ACHN (cell line): ENCODE data around the gene EFNA1.
"Not testable (repeated sequence)": the region's sequence is repeated elsewhere in the genome, so short reads cannot be mapped to it uniquely, and the experiment has no call there.

Experiments used
- DNase-seq: peaks from one replicate; pipeline ENCODE4 v3.0.0-alpha.2; 2015
- in situ Hi-C: cut with HindIII; loops from 2 replicates; pipeline ENCODE4 v1.10.0; 2017; ENCODE audit warnings: low sequenced_read_pairs, low pct_ligation_motif_present, low pct_unique_long_range_greater_than_20kb

EFNA1 gene

DNA sequence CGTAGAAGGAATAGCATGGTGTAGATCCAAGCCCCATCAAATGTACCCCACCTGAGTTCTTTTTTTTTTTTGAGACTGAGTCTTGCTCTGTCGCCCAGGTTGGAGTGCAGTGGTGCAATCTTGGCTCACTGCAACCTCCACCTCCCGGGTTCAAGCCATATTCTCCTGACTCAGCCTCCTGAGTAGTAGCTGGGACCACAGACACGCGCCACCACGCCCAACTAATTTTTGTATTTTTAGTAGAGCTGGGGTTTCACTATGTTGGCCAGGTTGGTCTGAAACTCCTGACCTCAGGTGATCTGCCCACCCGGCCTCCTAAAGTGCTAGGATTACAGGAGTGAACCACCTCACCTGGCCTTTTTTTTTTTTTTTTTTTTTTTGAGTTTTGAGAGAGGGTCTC lies 9.6 kb upstream of the EFNA1 start:
- DNase-seq, in situ Hi-C loops: not testable (repeated sequence)

DNA sequence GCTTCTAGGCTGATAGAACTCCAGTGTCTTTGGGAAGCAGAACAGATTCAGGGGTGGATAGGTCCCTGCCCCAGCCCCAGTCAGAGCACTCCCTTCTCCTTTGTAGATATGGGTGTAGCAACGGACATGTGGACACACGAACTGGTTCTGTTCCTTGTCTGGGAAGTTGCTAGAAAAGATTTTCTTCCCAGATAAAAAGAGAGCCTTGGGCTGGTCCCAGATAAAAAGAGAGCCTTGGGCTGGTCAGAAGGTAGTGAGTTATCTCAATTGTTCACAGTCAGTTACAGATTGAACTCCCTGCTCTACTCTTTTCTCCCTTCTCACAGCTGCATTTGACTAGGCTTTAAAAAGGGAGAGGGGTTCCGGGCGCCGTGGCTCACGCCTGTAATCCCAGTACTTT lies 7.4 kb upstream of the EFNA1 start:
- DNase-seq = no peak
- in situ Hi-C loops = no loop called here

DNA sequence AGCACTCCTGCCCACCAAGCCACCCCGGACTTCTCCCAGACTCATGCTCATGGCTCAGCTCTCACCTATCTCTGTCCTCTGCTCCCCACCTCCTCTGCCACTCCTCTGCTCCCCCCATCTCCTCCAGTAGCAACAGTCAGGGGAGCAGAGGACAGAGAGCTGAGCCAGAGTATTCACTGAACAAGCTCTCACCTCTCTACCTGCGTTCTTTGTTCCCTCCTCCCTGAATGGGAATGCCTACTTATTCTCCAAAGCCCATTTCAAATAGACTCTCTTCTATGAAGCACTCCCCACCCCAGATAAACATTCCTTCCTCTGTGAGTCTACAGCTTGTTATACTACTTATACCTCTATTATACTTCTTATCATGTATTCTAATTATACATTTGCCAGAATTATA lies 6.4 kb upstream of the EFNA1 start:
- in situ Hi-C loops = no loop called here
- DNase-seq = no peak

DNA sequence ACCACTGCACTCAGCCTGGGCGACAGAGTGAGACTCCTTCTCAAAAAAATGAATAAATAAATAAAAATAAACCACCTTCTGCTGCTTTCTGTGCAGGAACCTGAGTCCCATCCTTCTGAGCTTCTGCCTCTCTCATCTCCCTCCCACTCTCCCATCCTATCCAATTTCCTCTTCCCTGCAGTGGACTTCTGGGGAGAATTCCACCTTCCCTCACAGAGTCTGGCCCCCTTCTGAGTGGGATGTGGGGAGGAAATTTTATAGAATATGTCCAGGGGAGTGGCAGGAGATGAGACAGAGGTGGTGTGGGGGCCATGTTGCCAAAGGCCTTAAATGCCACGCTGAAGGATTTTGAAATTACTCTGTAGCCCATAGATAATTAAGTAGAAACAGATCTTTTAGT lies 5.4 kb upstream of the EFNA1 start:
- in situ Hi-C loops = no loop called here
- DNase-seq = no peak

DNA sequence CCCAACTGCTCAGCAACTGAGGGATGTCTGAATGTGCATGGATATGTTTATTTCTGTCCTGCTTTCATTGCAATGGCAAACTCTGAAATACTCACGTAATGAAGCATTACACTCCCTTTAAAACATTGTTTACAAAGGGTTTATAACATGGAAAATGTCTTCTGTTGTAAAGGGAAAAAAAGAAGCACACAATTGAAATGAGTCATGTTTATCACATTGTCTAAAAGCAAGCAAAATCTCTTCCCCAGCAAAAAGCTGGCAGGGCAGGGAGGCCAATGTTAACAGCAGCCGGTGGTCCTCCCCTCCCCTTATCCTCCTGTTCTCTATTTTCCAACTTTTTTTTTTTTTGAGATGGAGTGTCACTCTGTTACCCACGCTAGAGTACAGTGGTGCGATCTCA lies 3.9 kb upstream of the EFNA1 start:
- no peak for DNase-seq
- in situ Hi-C loops = no loop called here

DNA sequence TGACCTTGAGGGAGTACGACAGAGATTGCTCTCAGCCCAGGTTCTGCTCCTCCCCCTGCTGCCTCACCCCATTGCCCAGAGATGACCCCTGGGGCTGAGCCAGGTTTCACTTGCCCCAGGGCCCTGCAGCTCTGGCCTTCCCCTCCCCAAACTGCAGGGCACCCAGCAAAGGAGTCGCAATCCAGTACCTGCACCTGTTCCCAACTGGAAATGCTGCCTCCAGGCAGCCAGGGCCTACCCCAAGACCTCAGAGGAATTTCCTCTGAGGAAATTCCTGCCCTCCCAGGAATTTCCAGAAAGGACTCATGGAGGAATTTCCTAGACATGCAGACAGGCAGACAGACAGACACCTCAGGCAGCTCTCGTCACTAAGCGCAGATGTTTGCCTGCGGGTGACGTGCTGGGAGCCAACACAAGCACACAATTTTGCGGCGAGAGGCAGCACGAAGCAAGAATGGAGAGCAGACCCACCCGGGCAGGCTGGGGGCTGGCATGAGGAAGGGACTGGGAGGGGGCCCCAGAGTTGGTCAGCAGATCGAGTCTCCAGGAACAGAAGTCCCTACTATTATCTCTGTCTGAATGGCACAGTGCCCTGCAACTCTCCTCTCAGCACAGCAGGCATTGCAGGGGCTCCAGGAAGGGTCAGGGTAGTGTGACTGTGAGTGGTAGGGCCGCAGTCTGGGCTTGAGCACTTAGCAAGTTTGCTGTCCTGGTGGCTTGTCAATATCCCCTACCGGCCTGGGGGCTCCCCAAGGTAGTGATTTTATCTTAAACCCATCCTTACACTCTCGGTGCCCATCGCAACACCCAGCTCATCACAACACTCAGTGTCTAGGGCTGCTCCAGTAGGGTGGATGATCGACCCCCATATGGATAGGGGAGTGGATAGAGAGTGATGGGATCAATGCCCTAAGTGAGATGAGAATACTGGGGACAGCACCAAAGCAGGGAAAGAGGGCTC lies 2.9 kb upstream of the EFNA1 start:
- peak; percentile 24 for DNase-seq
- in situ Hi-C loops = no loop called here

DNA sequence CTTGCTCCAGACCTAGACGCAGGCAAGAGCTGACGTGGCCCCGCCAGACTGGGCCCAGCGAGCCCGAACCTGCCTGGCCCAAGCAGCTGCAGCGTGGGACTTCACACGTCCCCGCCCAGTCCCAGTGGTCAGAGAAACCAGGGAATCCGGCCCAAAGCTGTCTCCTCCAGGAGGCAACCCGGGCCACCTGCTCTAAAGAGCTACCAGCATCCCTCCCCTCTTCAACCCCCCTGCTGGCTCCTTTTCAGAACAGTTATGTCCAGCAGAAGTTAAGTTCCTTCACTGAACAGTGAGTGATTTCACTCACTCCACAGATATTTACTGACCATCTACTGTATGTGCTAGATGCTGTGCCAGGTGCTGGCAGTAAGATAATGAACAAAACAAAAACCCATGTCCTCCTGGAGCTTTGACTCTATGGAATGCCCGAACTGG lies 2.1 kb upstream of the EFNA1 start:
- in situ Hi-C loops = no loop called here
- DNase-seq = no peak

DNA sequence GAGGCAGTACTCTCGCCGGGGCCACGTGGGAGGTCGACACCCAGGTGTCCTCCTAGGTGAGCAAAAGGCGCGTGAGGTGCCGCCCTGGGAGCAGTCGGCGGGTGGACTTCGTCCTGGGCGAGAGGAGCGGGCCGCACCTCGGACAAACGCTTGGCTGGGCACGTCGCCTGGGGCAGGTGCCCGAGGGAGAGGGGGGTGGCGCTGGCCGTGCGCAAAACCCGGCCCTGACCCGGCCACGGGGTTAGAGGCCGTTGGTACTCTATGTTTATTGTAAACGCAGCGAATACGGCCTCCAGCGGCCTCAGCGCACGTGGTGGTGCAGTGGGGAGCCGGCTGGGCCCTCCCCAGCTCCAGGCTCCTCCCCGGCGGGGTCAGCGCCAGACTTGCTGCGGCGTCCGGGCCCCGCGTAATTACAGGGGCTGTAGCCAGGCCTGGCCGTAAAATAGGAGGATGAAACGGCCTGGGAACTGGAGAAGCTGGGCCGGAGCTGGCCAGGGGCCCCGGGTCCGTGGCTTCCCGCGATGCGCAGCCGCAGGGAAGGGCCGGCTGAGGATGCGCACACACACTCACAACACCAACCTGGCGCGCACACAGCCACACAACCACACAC lies 1.6 kb upstream of the EFNA1 start:
- in situ Hi-C loops = no loop called here
- peak; percentile 20 for DNase-seq

DNA sequence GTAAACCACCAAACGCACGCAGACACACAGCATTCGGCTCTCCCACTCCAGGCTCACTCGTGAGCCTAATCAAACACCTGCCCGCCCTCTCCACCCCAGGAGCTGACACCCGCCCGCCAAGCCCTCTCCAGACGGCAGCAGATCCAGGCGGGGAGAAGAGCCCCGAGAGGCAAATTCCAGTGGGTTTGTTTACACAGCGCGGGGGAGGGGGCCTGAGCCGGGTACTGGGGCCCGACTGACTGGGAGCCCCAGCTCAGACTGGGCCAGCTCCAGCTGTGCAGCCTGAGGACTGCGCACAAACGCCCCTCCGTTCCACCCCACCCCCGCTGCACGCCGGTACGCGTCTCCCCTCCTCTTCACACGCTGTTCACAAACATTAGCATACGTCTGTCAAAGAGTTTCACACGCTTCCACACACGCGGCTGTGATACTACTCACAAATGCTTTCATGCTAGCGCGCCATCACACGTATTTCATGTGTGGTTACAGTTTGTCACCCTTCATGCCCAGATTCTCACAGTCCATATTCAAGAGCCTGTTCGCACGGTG lies 1.0 kb upstream of the EFNA1 start:
- peak; percentile 37 for DNase-seq
- in situ Hi-C loops = no loop called here

DNA sequence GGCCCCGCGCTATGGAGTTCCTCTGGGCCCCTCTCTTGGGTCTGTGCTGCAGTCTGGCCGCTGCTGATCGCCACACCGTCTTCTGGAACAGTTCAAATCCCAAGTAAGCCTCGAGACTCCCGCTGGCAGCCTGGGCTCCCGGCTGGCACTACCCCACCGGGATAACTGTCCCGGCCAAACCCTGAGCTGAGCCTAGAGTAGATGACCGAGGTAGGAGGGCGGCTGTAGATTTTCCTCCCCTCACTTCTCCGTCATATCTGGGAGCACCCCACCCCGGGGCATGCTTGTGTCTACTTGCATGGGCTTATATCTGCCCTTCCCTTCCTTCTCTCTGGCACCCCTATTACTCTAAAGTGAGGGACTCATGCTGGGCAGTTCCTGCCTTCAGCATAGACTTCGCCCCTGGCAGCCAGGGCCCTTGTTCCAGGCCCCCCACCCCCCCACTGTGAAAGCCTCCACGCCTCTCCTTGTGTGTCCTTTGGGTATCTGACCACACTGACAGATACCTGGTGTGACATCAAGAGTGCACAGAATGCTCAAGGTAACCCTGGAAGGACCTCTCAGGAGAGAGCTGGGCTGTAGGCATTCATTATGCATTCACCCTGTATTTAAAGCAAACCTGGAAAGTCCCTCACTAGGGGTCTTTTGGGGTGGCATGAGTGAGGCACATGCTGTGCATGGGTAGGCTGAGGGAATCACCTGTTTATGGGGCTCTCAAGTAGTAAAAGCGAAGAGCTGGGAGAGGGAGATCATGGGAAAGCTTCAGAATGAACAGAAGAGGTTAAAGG lies 485 bp downstream of the EFNA1 start:
- DNase-seq = no peak
- in situ Hi-C loops = no loop called here

DNA sequence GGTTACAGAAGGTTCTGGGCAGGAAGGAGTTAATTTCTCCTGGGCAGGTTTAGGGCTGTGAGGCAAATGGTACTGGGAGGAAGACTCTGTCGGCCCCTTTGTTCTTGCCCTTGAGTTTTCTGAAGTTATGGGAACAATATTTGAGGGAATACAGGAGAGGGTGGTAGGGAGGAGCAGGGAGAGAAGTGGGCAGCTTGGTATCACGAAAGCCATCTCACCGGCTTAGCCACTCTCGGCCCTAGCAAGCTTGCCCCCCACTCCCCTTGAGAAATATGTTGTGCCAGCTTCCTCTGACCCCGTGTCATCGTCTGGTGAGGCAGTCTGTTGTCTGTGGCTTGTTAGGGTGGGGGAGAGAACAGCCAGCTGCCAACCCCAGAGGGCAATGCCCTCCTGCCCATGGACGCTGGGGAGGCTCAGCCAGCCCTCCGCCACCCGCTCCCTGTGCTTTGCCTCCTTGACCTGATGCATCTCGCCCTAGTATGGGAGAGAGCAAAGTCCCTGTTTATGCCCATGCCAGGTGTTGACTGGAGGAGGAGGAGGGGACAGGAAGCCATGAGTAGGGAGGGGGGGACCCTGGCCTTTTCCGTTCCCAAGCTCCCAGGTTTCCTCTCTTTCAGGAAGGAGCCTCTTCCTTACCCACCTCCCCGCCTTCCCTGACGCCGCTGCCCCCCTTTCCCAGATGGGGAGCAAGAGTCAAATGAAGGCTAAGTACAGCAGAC lies 1.2 kb downstream of the EFNA1 start:
- DNase-seq = peak; percentile 32
- in situ Hi-C loops = no loop called here

DNA sequence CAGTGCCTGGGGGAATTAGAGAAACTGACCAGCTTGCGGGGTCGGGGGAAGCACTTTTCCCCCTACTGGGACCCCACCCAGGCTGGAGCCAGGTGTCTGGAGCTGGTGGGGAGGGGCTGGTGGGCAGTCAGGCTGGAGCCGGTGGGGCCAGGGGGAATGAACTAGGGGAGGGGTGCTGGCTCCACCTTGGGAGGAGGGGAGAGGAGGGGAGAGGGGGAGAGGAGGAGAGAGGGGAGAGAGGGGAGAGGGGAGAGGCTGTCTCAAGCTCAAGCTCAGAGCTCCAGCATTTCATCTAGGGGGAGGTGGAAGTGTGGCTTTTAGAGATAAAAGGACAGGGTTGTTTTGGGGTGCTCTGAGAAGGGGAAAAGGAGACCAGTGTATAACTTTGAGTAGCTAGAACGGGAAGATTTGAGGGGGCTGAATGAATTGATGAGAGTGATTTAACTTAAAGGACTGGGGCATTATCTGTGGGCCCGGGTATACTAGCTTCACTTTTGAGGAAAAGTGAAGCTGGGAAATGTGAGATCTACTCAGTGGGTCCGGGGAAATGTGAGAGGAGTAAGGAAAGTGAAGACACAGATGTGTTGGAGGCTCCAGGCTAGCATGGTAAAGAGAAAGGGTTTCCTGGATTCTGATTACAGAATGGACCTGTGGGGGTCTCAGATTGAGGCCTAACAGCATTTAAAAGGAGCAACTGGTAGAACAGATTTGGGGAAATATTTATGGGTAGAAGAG lies 2.8 kb downstream of the EFNA1 start:
- in situ Hi-C loops = no loop called here
- no peak for DNase-seq

DNA sequence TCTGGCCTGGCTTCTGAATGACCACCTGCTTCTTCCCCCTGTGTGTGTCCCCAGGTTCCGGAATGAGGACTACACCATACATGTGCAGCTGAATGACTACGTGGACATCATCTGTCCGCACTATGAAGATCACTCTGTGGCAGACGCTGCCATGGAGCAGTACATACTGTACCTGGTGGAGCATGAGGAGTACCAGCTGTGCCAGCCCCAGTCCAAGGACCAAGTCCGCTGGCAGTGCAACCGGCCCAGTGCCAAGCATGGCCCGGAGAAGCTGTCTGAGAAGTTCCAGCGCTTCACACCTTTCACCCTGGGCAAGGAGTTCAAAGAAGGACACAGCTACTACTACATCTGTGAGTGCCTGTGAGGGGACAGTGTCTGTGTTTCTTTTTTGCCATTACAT lies 3.6 kb downstream of the EFNA1 start:
- in situ Hi-C loops = no loop called here
- no peak for DNase-seq

DNA sequence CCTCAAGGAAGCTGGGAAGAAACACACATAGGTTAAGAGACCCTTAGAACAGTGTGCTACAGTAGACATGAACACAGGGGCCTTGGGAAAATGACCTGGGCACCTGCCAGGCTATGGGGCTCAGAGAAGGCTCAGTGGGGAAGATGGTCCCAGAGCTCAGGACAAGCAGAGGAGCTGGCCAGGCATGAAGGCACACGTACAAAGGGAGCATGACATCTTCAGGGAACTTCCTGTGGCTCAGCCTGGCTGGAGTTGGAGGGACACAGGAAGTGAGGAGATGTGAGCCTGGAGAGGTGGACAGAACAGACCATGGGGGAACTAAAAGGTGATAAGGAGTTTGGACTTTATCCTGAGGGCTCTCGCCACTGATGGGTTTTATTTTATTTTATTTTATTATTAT lies 4.2 kb downstream of the EFNA1 start:
- no peak for DNase-seq
- in situ Hi-C loops = no loop called here

DNA sequence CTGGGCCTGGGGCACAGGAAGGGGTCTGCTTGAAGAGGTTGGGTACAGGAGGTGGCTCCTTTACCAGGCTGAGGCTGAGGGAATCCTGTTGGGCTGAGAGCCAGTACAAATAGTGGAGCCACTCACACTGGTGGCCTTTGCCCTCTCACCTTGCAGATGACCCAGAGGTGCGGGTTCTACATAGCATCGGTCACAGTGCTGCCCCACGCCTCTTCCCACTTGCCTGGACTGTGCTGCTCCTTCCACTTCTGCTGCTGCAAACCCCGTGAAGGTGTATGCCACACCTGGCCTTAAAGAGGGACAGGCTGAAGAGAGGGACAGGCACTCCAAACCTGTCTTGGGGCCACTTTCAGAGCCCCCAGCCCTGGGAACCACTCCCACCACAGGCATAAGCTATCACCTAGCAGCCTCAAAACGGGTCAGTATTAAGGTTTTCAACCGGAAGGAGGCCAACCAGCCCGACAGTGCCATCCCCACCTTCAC lies 6.2 kb downstream of the EFNA1 start:
- in situ Hi-C loops = no loop called here

DNA sequence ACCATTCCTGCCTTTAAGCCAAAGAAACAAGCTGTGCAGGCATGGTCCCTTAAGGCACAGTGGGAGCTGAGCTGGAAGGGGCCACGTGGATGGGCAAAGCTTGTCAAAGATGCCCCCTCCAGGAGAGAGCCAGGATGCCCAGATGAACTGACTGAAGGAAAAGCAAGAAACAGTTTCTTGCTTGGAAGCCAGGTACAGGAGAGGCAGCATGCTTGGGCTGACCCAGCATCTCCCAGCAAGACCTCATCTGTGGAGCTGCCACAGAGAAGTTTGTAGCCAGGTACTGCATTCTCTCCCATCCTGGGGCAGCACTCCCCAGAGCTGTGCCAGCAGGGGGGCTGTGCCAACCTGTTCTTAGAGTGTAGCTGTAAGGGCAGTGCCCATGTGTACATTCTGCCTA lies 6.6 kb downstream of the EFNA1 start:
- DNase-seq = no peak
- in situ Hi-C loops = no loop called here

More for the DNA sequence above, 6.2 kb downstream of the EFNA1 start:
- no peak for DNase-seq

DNA sequence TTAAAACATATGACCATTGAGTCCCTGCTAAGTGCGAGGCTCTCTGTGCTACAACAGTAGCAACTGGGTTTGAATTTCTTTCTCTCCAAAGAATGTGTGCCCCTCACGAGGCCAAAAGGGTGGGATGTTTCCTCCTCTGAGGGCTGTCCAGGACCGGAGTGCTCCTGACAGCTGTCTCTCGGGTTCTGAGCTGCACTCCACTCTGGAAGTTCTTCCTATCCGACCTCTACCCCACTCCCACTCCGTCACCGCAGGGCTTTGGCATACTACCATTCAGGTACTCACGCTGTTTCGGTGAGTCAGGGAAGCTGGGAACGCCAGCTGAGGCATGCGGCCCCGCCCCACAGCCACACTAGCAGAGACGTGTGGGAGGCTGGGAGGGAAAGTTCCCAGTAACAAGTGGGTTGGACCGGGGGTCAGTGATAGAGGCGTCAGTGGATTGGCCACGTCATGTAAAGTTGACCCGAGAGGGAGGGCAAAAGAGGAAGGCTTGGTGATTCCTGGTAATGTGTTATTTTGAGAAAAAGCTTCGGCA lies 7.3 kb downstream of the EFNA1 start:
- in situ Hi-C loops = no loop called here
- peak; percentile 99 for DNase-seq
